EL (cell line): ENCODE measurements around the gene DSG4.
"Not testable (repeated sequence)": the region's sequence is repeated elsewhere in the genome, so short reads cannot be mapped to it uniquely, and the experiment has no call there.

ENCODE experiments used
- DNase-seq: peaks from one replicate; pipeline ENCODE4 v3.0.0-alpha.2; 2016

DSG4 gene, protein sequence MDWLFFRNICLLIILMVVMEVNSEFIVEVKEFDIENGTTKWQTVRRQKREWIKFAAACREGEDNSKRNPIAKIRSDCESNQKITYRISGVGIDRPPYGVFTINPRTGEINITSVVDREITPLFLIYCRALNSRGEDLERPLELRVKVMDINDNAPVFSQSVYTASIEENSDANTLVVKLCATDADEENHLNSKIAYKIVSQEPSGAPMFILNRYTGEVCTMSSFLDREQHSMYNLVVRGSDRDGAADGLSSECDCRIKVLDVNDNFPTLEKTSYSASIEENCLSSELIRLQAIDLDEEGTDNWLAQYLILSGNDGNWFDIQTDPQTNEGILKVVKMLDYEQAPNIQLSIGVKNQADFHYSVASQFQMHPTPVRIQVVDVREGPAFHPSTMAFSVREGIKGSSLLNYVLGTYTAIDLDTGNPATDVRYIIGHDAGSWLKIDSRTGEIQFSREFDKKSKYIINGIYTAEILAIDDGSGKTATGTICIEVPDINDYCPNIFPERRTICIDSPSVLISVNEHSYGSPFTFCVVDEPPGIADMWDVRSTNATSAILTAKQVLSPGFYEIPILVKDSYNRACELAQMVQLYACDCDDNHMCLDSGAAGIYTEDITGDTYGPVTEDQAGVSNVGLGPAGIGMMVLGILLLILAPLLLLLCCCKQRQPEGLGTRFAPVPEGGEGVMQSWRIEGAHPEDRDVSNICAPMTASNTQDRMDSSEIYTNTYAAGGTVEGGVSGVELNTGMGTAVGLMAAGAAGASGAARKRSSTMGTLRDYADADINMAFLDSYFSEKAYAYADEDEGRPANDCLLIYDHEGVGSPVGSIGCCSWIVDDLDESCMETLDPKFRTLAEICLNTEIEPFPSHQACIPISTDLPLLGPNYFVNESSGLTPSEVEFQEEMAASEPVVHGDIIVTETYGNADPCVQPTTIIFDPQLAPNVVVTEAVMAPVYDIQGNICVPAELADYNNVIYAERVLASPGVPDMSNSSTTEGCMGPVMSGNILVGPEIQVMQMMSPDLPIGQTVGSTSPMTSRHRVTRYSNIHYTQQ

DNA sequence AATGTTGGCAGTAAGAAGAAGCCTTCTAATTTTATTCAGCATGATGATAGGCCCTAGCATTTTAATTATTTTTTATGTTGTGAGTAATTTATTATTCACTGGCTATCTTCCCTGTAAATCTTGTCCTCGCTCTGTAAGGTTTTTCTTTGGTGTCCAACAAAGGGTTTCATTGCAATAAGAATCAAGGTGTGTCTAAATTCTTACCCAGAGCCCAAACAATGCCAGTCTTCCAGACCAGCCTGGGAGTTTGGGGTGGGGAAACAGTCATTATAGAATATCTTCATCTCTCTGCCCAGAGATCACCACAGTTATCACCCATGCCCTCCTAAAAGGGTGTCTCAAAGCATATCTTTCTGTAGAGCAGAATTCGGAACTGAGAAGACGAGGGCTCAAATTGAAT lies at the start of gene DSG4:
DSG4 (plus strand) TSS at position 301 of the 400 bp plus-strand sequence. CDS start 135 bp downstream, outside the sequence.
- DNase-seq = no peak

DNA sequence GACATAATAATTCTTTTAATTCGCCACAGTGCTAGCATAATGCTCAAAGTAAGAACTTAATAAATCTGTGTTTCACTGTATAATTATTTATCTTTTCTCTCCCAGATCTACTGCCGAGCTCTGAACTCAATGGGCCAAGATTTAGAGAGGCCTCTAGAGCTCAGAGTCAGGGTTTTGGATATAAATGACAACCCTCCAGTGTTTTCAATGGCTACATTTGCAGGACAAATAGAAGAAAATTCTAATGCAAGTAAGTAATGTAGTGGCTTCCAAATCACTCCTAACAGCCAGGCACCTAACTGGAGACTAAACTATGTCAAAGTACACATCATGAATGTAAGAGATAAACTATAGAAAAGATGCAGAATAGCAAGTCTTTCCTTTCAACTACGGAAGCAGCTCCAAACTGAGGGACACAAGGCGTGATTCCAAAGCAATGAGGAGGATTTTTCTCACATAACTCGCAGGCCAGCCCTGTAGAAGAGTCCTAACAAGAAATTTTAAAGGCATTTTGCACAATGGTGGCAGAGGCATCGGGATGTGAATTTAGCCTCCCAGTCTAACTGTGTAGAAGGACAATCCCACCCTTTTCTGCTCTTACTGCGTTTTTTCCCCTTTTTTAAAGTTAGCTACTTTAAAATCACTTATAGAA lies 46.7 kb upstream of the DSG4 start:
- DNase-seq = no peak

DNA sequence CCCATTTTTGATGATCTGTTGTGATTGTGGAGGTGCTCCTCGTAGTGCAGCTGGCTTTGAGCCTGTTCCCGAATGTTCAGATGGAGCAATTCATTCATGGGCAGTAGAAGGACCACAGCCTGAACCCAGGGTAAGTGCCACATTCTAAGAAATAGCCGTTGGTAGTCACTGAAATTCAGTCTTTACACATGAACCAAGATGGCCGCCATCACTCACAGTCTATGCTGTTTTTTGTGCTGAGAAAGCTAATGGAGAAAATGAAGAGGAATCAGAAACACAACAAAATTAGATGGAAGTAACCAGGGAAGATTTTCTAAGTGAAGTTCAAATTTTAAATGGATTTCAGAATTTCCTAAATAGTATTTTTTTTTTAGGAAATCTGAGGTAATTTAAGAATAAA lies 33.1 kb upstream of the DSG4 start:
- DNase-seq = no peak

DNA sequence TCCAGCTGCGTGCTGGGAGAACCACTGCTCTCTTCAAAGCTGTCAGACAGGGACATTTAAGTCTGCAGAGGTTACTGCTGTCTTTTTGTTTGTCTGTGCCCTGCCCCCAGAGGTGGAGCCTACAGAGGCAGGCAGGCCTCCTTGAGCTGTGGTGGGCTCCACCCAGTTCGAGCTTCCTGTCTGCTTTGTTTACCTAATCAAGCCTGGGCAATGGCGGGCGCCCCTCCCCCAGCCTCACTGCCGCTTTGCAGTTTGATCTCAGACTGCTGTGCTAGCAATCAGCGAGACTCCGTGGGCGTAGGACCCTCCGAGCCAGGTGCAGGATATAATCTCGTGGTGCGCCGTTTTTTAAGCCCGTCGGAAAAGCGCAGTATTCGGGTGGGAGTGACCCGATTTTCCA lies 23.2 kb upstream of the DSG4 start:
- not testable (repeated sequence) for DNase-seq

DNA sequence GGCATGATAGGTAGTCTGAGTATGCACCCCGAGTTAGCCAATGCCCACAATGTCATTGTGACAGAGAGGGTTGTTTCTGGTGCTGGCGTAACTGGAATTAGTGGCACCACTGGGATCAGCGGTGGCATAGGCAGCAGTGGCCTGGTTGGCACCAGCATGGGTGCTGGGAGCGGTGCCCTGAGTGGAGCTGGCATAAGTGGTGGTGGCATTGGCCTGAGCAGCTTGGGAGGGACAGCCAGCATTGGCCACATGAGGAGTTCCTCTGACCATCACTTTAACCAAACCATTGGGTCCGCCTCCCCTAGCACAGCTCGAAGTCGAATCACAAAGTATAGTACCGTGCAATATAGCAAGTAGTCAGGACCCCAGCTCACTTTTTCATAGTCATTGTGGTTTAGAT lies 21.6 kb upstream of the DSG4 start:
- no peak for DNase-seq

DNA sequence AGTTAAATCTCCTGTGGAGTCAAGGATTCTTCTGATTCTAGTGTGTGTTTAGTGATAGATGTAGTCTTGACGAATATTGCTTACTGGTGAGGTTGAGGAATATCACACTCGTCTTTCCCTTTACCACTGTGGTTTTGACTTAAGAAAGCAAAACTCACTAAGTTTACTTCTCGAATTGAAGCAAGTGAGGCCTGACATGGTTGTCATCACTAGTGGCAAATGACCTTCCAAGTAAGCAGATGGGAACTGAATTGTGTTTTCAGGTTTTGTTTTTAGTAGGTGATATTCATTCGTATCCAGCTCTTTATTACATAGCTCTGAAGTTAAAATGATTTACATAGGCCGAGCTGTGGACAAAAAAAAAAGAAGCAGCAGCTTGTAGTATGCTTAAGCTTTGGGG lies 20.6 kb upstream of the DSG4 start:
- no peak for DNase-seq

DNA sequence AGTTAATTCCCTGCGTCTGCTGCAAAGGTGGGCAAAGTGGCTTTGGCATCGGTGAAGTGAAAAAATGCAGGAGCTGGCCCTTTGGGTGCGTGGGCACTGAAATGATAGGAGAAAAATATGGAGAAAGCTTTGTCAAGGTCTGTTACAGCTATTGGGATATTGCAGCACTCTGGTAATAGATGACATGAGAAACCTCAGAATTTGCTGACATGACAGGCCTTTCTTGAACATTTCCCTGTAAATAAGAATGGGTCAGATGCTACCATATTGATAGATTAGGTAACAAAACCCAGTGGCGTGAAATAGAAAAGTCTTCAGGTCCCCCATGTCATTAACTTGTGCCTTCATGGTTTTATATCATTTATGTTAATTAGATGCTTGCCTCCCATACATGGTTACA lies 12.4 kb upstream of the DSG4 start:
- DNase-seq = no peak

DNA sequence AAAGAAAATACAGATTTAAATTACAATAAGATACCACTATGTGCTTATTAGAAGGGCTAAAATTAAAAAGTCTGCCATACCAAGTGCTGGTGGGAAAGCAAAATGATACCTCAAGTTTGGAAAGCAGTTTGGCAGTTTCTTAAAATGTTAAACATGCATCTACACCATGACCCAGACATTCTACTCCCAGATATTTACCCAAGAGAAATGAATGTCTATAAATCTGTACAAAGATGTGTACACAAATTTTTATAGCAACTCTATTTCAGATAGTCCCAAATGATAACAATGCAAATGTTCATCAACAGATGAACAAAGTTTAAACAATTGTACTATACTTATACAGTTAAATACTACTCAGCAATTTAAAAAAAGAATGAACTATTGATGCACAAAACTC lies 7.1 kb upstream of the DSG4 start:
- no peak for DNase-seq

DNA sequence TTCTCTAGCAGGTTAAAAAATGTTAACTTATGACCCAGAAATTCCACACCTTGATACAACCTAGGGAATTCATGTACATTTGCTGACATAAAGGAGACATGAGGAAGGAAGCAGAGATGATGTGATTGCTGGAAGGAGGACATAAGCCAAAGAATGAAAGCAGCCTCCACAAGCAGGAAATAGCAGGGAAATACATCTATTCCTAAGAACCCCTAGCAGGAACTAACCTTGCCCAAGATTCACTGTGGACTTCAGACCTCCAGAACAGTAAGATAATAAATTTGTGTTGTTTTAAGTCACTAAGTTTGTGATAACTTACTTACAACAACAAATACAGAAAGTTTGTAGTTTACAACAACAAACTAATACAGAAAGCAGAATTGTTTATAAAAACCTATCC lies 4.6 kb upstream of the DSG4 start:
- DNase-seq = no peak

DNA sequence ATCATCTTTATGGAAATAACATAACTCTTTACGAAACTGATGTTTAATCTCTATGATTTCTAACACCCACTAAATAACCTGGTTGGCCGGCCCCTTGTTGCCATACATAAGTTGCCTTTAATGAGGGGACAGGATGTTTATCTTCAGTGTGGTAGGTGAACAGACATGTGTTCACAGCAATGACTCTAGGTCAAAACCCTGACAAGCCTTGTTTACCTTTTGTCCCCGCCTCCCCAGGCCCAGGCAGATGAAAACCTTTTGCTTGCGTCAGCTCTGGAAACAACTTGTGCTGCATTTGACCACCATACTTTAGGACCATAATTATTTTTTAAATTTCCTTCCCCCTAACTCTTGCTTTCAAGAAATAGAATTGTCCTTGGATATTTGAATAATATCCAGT lies 2.9 kb upstream of the DSG4 start:
- DNase-seq = no peak

DNA sequence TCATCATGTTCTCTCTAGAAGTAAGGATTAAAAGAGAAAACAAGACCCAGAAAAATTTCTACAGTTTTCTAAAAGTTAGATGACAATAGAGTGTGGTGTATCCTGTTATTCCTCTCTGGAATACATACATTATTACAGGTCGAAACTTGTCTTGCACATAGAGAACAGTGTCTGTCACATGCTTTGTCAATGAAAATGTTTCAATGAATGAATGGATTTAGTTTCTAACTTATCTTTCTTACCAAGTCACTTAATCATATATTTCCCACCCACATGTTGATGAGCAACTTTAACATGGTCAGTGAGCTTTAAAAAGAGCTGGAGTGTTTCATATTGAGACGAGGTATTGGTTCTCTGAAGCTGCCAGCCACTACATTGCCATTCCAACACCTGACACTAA lies 4.3 kb downstream of the DSG4 start:
- no peak for DNase-seq

DNA sequence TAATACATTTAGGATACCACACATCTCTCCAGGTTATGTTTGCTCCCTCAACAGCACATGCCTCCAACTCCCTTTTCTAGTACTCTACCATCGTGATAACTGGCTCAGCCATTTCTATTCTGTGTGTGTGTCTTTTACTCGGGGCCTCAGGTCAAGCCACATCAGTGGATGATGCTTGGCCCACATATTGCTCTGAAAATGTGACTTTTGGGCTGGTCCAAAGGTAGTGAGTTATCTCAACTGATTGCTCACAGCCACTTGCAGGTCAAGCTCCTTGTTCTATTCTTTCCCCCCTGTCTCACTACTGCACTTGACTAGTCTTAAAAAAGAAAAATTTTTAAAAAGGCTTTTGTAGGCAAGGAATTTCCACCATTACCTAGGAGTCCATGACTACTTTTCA lies 5.5 kb downstream of the DSG4 start:
- no peak for DNase-seq

DNA sequence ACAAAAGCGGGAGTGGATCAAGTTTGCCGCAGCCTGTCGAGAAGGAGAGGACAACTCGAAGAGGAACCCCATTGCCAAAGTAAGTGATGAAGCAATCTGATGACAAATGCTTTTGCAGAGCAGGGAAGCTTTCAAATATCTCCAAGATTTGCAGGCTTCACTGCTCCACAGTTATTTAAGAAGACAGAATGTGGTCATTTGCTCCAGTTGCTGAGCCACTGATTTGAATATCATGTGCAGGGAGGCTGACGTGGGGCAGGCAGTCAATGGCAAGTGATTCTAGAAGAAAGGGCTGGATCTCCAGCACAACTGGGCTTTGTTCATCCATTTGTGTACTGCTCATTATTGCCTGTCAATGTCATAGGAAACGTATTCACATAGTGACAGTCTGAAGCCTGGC lies 10.2 kb downstream of the DSG4 start:
- DNase-seq = no peak

DNA sequence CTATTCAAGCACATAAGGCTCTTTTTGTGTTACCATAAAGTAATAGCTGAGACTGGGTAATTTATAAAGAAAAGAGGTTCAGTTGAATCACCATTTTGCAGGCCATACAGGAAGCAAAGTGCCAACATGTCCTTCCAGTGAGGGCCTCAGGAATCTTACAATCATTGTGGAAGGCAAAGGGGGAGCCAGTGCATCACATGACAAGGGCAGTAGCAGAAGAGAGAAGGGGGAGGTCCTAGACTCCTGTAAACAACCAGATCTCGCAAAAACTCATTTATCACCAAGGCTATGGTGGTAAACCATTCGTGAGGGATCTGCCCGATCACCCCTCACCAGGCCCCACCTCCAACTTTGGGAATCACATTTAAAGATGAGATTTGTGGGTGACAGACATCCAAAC lies 16.7 kb downstream of the DSG4 start:
- DNase-seq = no peak

DNA sequence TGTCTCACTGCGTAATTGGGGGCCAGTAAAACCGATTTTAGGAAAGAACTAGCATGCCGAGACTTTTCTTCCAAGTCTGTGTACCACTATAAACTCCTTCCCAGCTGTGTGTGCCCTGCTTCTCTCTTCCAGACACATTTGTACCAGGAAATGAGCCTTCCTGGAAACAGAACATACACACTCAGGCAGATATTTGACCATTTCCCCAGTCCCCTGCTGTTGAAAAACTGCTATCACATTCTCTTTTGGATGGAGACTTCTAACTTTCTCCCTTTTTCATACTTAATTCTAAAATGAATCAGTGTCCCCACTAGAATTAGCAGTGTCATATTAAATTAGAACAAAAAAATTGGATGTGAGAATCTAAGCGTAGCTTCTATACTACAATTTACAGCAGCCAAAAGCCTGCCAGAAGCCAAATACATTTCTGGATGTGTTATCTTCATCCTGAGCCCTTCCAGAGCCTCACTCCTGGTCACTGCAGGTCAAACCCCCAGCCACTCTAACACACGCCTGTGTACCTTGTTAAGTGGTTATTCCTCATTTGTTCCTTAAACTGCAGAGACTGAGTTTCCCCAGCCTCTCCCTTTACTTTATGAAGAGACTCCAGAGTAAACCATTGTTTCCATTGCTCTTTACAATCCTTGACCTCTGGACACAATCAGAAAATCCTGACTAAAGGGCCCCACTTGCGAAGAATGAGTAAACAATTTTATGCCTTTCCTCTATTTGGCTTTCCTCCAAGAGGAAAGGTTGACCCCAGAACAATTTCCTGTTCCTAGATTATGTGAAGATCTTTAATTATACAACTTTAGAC lies 20.4 kb downstream of the DSG4 start:
- DNase-seq = no peak

DNA sequence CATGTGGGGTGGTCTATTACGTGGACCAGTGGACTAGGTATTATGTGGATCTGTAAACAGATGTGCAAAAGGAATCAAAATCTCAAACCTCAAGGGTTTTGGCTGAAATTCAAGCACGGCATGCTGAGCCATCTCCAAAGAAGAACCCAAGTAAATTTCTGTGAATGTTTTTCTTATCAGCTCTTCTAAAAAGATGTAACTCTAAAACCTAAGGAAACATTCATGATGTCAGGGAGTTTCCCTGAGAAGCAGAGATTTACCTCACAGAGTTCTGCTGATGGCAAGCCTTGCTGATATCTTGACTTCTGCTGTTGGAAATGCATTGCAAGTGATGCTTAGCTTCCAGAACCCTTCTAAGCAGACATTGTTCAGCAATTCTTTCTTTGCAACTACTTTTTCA lies 21.6 kb downstream of the DSG4 start:
- DNase-seq = no peak

DNA sequence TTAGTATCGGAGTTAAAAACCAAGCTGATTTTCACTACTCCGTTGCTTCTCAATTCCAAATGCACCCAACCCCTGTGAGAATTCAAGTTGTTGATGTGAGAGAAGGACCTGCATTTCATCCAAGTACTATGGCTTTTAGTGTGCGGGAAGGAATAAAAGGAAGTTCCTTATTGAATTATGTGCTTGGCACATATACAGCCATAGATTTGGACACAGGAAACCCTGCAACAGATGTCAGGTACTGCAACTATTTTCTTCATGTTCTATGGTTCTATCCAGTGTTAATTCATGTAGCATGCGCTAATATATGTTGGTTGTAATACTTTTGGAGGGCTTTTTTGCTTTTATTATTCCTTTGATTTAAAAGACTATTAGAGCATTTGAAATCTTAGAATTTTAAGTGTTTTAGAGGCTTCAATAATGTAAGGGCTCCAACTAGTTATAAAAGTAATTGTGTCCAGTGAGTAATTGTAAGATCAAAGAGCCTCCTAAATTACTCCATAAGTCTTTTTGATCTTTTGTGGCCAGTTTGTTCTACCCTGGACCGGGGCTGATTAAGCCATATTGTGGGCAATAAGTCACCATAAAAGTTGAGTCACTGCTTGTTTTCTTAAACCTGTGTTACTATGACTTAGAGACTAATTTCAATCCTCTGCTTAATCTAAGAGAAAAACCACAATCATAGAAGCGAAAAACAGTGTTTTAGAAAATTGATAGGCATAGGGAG lies 22.9 kb downstream of the DSG4 start:
- no peak for DNase-seq

DNA sequence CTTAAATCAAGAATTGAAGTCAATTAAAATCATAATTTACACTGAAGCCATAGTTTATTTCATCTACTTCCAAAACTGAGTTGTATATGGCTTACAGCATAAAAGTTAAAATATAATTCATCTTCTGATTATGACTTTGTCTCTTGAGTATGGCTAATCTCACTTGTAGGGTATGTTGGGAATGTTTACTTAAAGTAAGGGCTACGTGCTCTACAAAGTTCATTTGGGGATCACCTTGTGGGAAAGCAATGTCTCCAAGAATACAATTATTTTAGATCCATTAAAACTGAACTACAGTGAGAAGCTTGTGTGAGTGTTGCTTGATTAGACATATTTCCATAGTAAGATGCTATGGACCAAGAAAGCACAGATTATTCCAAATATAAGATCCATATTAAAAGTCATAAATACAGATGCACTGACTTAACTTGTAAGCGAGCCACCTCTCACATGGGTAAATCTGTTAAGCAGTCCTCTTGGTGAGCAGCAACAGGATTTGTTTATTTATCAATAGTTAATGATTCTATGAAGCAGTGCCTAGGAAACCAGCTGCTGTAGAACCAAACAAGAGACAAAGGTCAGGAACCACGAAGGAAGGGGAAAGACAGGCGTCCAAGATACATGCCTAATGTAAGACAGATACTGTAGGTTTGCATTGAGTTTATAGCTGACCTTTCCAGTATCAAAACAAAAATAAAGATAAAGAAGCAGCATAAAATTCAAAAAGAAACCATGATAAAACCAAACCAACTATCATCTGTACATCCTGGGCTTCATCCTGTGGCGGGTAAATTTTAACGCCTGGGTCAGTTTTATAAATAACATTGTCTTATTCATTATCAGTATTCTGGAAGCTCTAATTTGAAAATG lies 24.8 kb downstream of the DSG4 start:
- DNase-seq = no peak

DNA sequence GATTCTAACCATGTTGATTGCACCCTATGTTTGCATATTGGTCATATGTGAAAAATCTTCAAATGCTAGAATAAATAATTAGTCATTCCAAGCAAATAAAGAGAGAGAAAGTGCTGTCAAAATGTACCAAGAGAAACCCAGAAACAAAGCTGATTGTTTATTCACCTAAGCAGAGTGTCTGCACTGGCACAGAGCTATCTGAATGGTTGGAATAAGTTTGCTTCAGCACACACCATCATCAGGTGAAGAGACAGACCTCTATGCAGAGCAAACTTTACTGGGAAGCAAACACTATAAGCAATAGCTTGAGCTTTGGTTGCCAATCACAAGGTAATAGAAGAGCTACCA lies 25.4 kb downstream of the DSG4 start:
- no peak for DNase-seq

DNA sequence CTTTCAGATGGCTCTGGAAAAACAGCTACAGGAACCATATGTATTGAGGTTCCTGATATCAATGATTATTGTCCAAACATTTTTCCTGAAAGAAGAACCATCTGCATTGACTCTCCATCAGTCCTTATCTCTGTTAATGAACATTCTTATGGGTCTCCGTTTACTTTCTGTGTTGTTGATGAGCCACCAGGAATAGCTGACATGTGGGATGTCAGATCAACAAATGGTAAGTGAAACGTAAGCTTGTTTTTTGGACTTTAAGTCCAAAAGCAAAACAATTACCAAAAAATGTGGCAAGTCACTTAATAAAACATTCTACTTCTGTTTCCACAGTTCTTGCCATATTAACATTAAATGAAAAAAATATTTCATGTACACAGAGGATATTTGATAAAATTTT lies 26.8 kb downstream of the DSG4 start:
- no peak for DNase-seq

DNA sequence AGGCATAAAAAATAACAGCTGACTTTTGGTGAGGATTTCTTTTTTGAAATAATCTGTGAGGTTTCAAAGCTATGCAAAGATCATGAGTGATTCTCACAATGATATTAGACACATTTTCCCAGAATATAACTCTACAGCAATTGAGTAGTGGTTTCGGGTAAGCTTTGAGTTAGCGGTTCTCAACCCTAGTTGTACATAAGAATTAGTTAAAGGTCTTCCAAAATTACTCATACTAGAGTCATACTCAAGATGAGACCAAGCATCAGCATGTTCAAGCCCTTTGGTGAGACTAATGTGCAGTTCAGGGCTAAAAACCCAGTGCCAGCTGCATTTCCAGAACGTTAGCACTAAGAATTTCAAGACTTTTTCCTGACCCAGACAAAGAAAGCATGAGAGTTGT lies 31.1 kb downstream of the DSG4 start:
- DNase-seq = no peak
